Prostate gland (tissue), 2 donors: Measurements from ENCODE around the gene BFAR.

Experiments used
- POLR2A ChIP-seq: fragments of 450-650 bp; IDR thresholded peaks from one replicate; pipeline ENCODE4 v1.6.1; 2016; ENCODE audit warnings: antibody characterized with exemption, mild to moderate bottlenecking
- POLR2AphosphoS5 ChIP-seq: sonication (generic); formaldehyde crosslinking; IDR thresholded peaks from one replicate; pipeline ENCODE4 v1.6.1; 2017; ENCODE audit warnings: antibody characterized with exemption
- TF ChIP-seq, protein P1 (sequence below), 4 experiments: fragments of 200-600 bp in 2 of 4; fragments of 450-650 bp in 2 of 4; sonication (generic) in 2 of 4; IDR thresholded peaks; 1 replicate in 3 of 4; 2 replicates in 1 of 4; pipeline ENCODE4 v1.5.1; 2016 to 2019; ENCODE audit warnings: antibody characterized with exemption in 4 of 4, mild to moderate bottlenecking in 2 of 4, moderate library complexity in 2 of 4

DNA sequence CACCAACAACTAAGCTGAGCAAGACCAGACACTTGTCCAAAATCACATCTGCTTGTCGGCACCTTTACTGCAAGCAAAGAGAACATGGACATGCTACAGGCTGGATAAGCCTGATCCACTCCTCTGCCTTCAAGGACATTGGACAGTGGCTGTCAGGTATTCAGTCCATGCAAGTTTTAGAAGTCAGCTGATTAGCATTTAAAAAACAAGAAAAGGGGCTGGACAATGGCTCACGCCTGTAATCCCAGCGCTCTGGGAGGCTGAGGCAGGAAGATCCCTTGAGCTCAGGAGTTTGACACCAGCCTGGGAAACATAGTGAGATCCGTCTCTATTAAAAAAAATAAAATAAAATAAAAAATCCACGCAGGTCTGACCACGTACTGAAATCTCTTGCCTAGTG lies 23.0 kb upstream of the BFAR start:
- TF ChIP-seq POLR2AphosphoS5 (no peak), POLR2A (no peak)
- TF ChIP-seq, protein P1, sequence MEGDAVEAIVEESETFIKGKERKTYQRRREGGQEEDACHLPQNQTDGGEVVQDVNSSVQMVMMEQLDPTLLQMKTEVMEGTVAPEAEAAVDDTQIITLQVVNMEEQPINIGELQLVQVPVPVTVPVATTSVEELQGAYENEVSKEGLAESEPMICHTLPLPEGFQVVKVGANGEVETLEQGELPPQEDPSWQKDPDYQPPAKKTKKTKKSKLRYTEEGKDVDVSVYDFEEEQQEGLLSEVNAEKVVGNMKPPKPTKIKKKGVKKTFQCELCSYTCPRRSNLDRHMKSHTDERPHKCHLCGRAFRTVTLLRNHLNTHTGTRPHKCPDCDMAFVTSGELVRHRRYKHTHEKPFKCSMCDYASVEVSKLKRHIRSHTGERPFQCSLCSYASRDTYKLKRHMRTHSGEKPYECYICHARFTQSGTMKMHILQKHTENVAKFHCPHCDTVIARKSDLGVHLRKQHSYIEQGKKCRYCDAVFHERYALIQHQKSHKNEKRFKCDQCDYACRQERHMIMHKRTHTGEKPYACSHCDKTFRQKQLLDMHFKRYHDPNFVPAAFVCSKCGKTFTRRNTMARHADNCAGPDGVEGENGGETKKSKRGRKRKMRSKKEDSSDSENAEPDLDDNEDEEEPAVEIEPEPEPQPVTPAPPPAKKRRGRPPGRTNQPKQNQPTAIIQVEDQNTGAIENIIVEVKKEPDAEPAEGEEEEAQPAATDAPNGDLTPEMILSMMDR (IDR thresholded peaks at IDR 0.05) = no peak
